GM23338 (cell line): ENCODE measurements around the gene EID2.

Source experiments
- CREB1 ChIP-seq: fragments of 250-450 bp; sonication (Bioruptor Pico); IDR thresholded peaks from 2 replicates; pipeline ENCODE4 v1.5.0; 2020; ENCODE audit warnings: low read depth, mild to moderate bottlenecking, moderate library complexity
- EZH2 ChIP-seq: fragments of 200-600 bp; sonication (generic); IDR thresholded peaks from one replicate; pipeline ENCODE4 v1.8.0; 2017; ENCODE audit warnings: antibody characterized with exemption, mild to moderate bottlenecking, low read depth; ENCODE audit not compliant: unreplicated experiment
- EZH2phosphoT487 ChIP-seq: fragments of 200-600 bp; sonication (generic); IDR thresholded peaks from one replicate; pipeline ENCODE4 v1.8.1; 2018; ENCODE audit warnings: antibody characterized with exemption; ENCODE audit not compliant: unreplicated experiment
- JUNB ChIP-seq: IDR thresholded peaks from one replicate; pipeline ENCODE4 v1.6.1; 2016; ENCODE audit warnings: antibody characterized with exemption; ENCODE audit not compliant: unreplicated experiment
- NANOG ChIP-seq: IDR thresholded peaks from 2 replicates; pipeline ENCODE4 v1.6.1; 2016; ENCODE audit warnings: antibody characterized with exemption, borderline replicate concordance
- POLR2AphosphoS5 ChIP-seq: IDR thresholded peaks from 2 replicates; pipeline ENCODE4 v1.6.1; 2016; ENCODE audit warnings: antibody characterized with exemption, low read depth
- STAT1 ChIP-seq: IDR thresholded peaks from one replicate; pipeline ENCODE4 v1.6.1; 2016; ENCODE audit warnings: antibody characterized with exemption; ENCODE audit not compliant: unreplicated experiment
- TF ChIP-seq, protein P1 (sequence below), 2 experiments: fragments of 200-600 bp in 1 of 2; sonication (generic) in 1 of 2; conservative IDR thresholded peaks; 2 replicates each; pipeline versions ENCODE4 v1.5.1 to v1.6.1; 2016 to 2017; ENCODE audit warnings: antibody characterized with exemption in 2 of 2, low read depth in 2 of 2, mild to moderate bottlenecking in 2 of 2, moderate library complexity in 1 of 2
- TF ChIP-seq, protein P2 (sequence below): IDR thresholded peaks from one replicate; pipeline ENCODE4 v1.6.1; 2018; ENCODE audit warnings: antibody characterized with exemption; ENCODE audit not compliant: unreplicated experiment
- TF ChIP-seq, protein P3 (sequence below): IDR thresholded peaks from 2 replicates; pipeline ENCODE4 v1.6.1; 2016; ENCODE audit warnings: antibody characterized with exemption

DNA sequence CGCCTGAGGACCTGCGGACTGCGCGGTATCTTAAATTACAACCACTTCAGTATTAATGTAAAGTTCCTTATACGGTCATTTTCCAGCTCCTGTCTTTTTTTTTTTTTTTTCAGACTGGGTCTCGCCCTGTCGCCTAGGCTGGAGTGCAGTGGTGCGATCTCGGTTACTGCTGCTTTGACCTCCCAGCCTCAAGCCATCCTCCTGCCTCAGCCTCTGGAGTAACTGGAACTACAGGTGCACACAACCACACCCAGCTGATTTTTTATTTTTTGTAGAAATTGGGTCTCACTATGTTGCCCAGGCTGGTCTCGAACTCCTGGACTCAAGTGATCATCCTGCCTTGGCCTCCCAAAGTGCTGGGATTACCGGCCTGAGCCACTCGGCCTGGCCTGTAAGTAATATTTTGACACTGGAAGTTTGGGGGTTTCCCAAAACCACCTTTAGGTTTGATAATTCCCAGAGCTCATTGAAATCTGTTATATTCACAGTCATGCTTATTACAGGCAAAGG, 6.9 kb downstream of the EID2 start:
- TF ChIP-seq, protein P1, sequence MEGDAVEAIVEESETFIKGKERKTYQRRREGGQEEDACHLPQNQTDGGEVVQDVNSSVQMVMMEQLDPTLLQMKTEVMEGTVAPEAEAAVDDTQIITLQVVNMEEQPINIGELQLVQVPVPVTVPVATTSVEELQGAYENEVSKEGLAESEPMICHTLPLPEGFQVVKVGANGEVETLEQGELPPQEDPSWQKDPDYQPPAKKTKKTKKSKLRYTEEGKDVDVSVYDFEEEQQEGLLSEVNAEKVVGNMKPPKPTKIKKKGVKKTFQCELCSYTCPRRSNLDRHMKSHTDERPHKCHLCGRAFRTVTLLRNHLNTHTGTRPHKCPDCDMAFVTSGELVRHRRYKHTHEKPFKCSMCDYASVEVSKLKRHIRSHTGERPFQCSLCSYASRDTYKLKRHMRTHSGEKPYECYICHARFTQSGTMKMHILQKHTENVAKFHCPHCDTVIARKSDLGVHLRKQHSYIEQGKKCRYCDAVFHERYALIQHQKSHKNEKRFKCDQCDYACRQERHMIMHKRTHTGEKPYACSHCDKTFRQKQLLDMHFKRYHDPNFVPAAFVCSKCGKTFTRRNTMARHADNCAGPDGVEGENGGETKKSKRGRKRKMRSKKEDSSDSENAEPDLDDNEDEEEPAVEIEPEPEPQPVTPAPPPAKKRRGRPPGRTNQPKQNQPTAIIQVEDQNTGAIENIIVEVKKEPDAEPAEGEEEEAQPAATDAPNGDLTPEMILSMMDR (conservative IDR thresholded peaks at IDR 0.05; ENCODE audit: low read depth in 2 of 2) = no peak
- no peak for TF ChIP-seq EZH2phosphoT487
- no peak for TF ChIP-seq POLR2AphosphoS5
- TF ChIP-seq NANOG = no peak
- TF ChIP-seq, protein P2, sequence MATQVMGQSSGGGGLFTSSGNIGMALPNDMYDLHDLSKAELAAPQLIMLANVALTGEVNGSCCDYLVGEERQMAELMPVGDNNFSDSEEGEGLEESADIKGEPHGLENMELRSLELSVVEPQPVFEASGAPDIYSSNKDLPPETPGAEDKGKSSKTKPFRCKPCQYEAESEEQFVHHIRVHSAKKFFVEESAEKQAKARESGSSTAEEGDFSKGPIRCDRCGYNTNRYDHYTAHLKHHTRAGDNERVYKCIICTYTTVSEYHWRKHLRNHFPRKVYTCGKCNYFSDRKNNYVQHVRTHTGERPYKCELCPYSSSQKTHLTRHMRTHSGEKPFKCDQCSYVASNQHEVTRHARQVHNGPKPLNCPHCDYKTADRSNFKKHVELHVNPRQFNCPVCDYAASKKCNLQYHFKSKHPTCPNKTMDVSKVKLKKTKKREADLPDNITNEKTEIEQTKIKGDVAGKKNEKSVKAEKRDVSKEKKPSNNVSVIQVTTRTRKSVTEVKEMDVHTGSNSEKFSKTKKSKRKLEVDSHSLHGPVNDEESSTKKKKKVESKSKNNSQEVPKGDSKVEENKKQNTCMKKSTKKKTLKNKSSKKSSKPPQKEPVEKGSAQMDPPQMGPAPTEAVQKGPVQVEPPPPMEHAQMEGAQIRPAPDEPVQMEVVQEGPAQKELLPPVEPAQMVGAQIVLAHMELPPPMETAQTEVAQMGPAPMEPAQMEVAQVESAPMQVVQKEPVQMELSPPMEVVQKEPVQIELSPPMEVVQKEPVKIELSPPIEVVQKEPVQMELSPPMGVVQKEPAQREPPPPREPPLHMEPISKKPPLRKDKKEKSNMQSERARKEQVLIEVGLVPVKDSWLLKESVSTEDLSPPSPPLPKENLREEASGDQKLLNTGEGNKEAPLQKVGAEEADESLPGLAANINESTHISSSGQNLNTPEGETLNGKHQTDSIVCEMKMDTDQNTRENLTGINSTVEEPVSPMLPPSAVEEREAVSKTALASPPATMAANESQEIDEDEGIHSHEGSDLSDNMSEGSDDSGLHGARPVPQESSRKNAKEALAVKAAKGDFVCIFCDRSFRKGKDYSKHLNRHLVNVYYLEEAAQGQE = no peak
- TF ChIP-seq, protein P3, sequence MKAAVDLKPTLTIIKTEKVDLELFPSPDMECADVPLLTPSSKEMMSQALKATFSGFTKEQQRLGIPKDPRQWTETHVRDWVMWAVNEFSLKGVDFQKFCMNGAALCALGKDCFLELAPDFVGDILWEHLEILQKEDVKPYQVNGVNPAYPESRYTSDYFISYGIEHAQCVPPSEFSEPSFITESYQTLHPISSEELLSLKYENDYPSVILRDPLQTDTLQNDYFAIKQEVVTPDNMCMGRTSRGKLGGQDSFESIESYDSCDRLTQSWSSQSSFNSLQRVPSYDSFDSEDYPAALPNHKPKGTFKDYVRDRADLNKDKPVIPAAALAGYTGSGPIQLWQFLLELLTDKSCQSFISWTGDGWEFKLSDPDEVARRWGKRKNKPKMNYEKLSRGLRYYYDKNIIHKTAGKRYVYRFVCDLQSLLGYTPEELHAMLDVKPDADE = no peak
- no peak for TF ChIP-seq EZH2
- TF ChIP-seq CREB1 (CRISPR knock-in tag) = no peak
- TF ChIP-seq JUNB = no peak
- TF ChIP-seq STAT1 = no peak
